Peyer's patch (tissue), 4 donors: Measurements from ENCODE around the gene COX14. TPM values are rescaled to one million over a fixed set of nuclear protein-coding genes. Genes with fewer than 3 reads are reported as not detected.
A peak's percentile ranks its signal among the peaks of the same experiment; 100 is the strongest.

ENCODE experiments used
- DNase-seq, 3 donors: peaks; one replicate each; pipeline ENCODE4 v3.0.0-alpha.2; 2017 to 2019
- H3K27ac ChIP-seq, 4 donors: fragments of 200-600 bp; sonication (generic); one replicate each; pipeline ENCODE4 v1.5.1; 2016 to 2019
- H3K27me3 ChIP-seq, 2 donors: fragments of 200-600 bp; sonication (generic); one replicate each; pipeline ENCODE4 v1.5.1; 2019
- H3K36me3 ChIP-seq, 3 donors: fragments of 200-600 bp; sonication (generic); one replicate each; pipeline ENCODE4 v1.5.1; 2016 to 2019
- H3K4me1 ChIP-seq, 4 donors: fragments of 200-600 bp; sonication (generic); one replicate each; pipeline ENCODE4 v1.5.1; 2016 to 2019
- H3K4me3 ChIP-seq, 4 donors: fragments of 200-600 bp; sonication (generic); 1 replicate in 3 of 4; 2 replicates in 1 of 4; pipeline ENCODE4 v1.5.1; 2016 to 2019; ENCODE audit warnings: mild to moderate bottlenecking in 1 of 4
- H3K9me3 ChIP-seq, 4 donors: fragments of 200-600 bp; sonication (generic); one replicate each; pipeline ENCODE4 v1.5.1; 2016 to 2019; ENCODE audit warnings: mild to moderate bottlenecking in 1 of 4
- POLR2A ChIP-seq, 2 donors: fragments of 450-650 bp; IDR thresholded peaks; one replicate each; pipeline ENCODE4 v1.5.1; 2017; ENCODE audit warnings: antibody characterized with exemption in 2 of 2, mild to moderate bottlenecking in 2 of 2, moderate library complexity in 2 of 2
- total RNA-seq, 4 donors: library from RNA; depleted of rRNA; stranded (reverse); fragments of >200 nt; gene quantifications; one replicate each; pipeline ENCODE4 v1.1.0, GENCODE V29; 2016
- TF ChIP-seq, protein P1 (sequence below), 6 experiments: fragments of 450-650 bp in 4 of 6; fragments of 200-600 bp in 2 of 6; sonication (generic) in 1 of 6; IDR thresholded peaks; one replicate each; pipeline ENCODE4 v1.5.1; 2017 to 2019; ENCODE audit warnings: antibody characterized with exemption in 6 of 6, mild to moderate bottlenecking in 3 of 6, moderate library complexity in 1 of 6

Gene COX14
- total RNA-seq, 4 donors from 2014 or later, result 75.3 to 115 (median 86.4) TPM

DNA sequence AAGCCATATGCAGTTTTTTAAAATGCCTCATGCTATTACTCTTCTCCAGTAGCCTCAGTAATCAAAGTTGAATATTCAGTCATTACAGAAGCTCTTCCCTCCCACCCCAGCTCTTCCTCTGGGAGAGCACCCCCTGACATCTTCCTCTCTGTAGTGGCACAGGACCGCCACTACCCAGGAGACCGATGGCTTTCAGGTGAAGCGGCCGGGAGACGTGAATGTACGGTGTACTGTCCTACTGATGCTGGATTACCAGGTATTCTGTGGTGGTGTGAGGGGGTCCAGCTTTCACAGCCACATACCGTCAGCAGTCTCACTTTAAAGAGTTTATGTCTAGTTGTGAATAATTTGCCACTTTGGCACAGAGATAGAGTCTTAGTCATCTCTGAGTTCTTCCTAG lies 22.3 kb upstream of the COX14 start:
- H3K4me3 ChIP-seq, result no peak overlapping the region
- no peak for TF ChIP-seq POLR2A (IDR thresholded peaks at IDR 0.05)
- TF ChIP-seq, protein P1, sequence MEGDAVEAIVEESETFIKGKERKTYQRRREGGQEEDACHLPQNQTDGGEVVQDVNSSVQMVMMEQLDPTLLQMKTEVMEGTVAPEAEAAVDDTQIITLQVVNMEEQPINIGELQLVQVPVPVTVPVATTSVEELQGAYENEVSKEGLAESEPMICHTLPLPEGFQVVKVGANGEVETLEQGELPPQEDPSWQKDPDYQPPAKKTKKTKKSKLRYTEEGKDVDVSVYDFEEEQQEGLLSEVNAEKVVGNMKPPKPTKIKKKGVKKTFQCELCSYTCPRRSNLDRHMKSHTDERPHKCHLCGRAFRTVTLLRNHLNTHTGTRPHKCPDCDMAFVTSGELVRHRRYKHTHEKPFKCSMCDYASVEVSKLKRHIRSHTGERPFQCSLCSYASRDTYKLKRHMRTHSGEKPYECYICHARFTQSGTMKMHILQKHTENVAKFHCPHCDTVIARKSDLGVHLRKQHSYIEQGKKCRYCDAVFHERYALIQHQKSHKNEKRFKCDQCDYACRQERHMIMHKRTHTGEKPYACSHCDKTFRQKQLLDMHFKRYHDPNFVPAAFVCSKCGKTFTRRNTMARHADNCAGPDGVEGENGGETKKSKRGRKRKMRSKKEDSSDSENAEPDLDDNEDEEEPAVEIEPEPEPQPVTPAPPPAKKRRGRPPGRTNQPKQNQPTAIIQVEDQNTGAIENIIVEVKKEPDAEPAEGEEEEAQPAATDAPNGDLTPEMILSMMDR (IDR thresholded peaks at IDR 0.05), result no peak
- H3K9me3 ChIP-seq, result no peaks in the 10 kb centered on the region
- no peak for DNase-seq
- no peak overlapping the region for H3K27ac ChIP-seq
- H3K36me3 ChIP-seq, result peaks cover 0 to 82% (median 7%) of the 10 kb centered on the region in 3 donors
- peaks cover 0 to 5% (median 2%) of the 10 kb centered on the region in 4 donors for H3K4me1 ChIP-seq
- no peaks in the 10 kb centered on the region for H3K27me3 ChIP-seq

DNA sequence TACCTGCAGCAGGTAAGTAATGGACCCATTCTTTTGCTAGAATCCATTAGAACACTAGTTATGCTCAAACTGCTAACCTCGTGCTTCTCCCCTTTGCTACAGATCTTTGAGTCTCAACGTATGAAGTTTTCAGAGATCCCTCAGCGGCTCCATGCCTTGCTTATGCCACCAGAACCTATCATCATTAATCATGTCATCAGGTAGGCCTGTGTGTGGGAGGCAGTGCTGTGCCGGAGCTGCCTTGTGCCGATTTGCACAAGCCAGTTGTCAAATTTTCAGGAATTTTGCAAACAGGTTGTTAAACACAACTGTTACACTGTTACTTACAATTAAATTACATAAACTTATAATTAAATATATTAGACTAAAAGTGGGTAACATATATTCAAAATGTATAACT lies 21.6 kb upstream of the COX14 start:
- Histone ChIP-seq H3K27ac (no peak overlapping the region), H3K4me1 (peaks cover 0 to 5% (median 2%) of the 10 kb centered on the region in 4 donors), H3K4me3 (no peak overlapping the region), H3K27me3 (no peaks in the 10 kb centered on the region), H3K9me3 (no peaks in the 10 kb centered on the region), H3K36me3 (peaks cover 0 to 88% (median 7%) of the 10 kb centered on the region in 3 donors)
- no peak for DNase-seq
- TF ChIP-seq POLR2A (IDR thresholded peaks at IDR 0.05), result no peak
- TF ChIP-seq, protein P1 (IDR thresholded peaks at IDR 0.05), result no peak

DNA sequence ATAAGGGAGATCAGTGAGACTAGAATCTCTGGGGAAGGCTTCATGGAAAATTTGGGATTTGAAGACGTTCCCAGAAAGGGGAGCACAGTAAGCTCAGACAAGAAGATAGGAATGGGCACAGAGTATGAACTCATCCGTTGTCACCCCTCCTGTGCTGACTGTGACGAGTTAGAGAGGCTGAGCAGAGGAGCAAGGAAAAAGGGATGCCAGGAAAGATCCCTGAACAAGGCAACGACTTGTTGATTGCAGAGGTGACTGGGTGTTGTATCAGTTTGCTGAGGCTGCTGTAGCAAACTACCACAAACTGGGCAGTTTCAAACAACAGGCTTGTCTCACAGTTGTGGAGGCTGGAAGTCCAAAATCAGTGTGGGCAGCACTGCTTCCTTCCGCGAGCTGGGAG lies 14.1 kb upstream of the COX14 start:
- Histone ChIP-seq H3K9me3 (no peaks in the 10 kb centered on the region), H3K4me1 (peaks cover 0 to 6% (median 0%) of the 10 kb centered on the region in 4 donors), H3K4me3 (no peak overlapping the region), H3K36me3 (peaks cover 0 to 75% (median 7%) of the 10 kb centered on the region in 3 donors), H3K27ac (no peak overlapping the region), H3K27me3 (no peaks in the 10 kb centered on the region)
- peak in 1 of 3 donors; percentile 15 for DNase-seq
- TF ChIP-seq, protein P1 (IDR thresholded peaks at IDR 0.05), result no peak
- no peak for TF ChIP-seq POLR2A (IDR thresholded peaks at IDR 0.05)

GRCh38 chr12:50099302-50100008 lies 12.6 kb upstream of the COX14 start:
- no peak for DNase-seq
- H3K27me3 ChIP-seq, result no peaks in the 10 kb centered on the region
- TF ChIP-seq, protein P1 (IDR thresholded peaks at IDR 0.05), result no peak
- TF ChIP-seq POLR2A (IDR thresholded peaks at IDR 0.05), result no peak
- H3K36me3 ChIP-seq, result peaks cover 0 to 60% (median 0%) of the 10 kb centered on the region in 3 donors
- no peaks in the 10 kb centered on the region for H3K9me3 ChIP-seq
- H3K4me1 ChIP-seq, result peaks cover 0 to 14% (median 2%) of the 10 kb centered on the region in 4 donors
- no peak overlapping the region for H3K27ac ChIP-seq
- H3K4me3 ChIP-seq, result no peak overlapping the region

DNA sequence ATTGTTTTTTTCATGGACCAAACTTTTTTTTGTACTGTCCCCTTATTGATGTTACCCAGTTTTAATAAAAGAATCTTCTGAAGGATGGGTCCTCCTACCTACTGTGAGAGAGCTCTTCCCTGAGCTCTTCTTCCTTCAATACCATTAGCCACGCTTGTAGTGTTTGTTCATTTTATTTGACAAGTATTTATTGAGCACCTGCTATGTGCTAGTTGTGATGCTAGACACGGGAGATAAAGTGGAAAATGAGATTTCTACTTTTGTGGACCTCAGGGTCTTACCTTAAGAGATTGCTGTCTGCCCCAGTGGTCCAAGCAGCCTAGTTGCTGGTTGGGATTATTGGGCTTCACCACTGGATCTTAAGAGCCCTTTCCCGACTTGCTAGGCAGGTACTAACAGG lies 11.5 kb upstream of the COX14 start:
- Histone ChIP-seq H3K27me3 (no peaks in the 10 kb centered on the region), H3K36me3 (peaks cover 0 to 49% (median 0%) of the 10 kb centered on the region in 3 donors), H3K4me3 (no peak overlapping the region), H3K4me1 (peaks cover 0 to 20% (median 2%) of the 10 kb centered on the region in 4 donors), H3K27ac (no peak overlapping the region), H3K9me3 (no peaks in the 10 kb centered on the region)
- TF ChIP-seq POLR2A (IDR thresholded peaks at IDR 0.05), result no peak
- TF ChIP-seq, protein P1 (IDR thresholded peaks at IDR 0.05), result no peak
- no peak for DNase-seq
